ENCODE data around the gene MAPKAPK3.
"Not testable (repeated sequence)": the region's sequence is repeated elsewhere in the genome, so short reads cannot be mapped to it uniquely, and the experiment has no call there.

The MAPKAPK3 gene

DNA sequence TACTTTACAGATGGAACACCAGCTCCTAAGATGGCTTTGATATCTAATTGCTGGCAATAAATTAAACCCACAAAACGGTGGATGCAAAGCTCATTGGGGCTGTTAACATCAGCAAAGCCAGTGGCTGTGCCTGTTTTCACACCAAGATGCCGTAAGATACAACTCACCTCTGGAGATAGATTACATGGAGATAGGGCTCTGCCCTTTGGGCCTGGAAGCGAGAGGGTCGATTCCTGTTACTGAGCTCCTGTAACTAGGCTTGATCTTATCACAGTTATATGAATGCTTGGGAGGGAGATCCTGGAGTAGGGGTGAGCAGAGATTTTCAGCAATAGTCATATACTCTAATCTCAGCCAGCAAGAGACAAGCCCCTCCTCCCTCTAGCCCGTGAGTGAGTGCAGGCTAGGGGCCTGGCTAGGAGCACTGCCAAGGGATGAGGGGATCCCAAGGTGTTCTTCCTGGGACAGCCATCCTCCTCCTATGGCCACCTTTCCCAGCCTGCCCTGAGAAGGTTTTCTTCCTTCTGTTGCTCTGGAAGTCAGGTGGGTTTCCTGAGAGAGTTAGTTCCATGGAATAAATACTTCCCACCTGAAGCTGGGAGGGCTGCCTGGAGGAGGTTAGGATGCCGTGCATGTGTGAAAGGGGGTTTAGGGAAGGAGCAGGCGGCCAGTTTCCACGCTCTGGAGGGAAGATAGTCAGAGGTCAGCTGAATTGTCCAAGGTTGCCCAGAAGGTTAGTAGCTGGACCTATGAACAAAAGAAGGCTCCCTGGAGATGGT, 39.7 kb downstream of the MAPKAPK3 start:
- no peak for DNase-seq (ENCODE audit: low read depth)

- no peak for DNase-seq (ENCODE audit: low read depth)
These were observed 40.5 kb downstream of the MAPKAPK3 start for GRCh38 chr3:50657407-50657806.

GRCh38 chr3:50657816-50658215, 40.9 kb downstream of the MAPKAPK3 start:
- DNase-seq (ENCODE audit: low read depth): no peak

DNA sequence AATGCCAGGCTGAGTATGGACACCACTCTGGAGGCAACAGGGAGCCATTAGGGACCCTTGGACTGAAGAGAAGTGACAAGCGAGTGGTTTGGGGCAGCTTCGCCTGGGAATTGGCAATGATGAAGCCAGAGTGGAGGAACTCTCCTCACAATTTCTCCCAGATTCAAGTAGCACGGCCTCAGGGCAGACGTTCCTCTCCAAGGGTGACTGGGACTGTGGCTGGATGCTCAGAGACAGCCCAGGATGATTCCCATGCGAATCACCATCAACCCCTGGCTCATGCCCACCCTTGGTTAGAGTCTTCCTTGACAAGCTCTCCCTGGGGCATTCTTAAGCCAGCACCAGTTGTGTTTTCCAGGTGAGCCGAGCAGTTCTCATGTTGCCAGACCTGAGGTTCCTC, 41.5 kb downstream of the MAPKAPK3 start:
- DNase-seq (ENCODE audit: low read depth): no peak

DNA sequence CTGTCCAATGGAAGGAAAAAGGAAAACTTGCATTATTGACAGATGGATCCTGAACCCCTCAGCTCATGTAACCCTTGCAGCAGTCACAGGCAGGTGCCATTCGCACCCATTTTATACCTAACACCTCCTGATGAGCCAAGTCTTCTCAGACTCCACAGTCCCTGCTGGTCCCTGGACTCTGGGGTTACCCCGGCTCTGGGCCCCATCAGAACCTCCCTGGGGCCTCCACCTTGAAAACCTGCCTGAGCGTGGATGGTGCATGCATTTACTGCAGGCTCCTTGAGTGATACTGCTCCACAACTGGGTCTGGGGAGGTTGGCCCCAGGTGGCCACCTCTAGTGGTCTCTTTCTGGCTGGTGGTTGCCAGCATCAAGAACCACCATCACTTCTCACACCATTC, 41.9 kb downstream of the MAPKAPK3 start:
- no peak for DNase-seq (ENCODE audit: low read depth)

DNA sequence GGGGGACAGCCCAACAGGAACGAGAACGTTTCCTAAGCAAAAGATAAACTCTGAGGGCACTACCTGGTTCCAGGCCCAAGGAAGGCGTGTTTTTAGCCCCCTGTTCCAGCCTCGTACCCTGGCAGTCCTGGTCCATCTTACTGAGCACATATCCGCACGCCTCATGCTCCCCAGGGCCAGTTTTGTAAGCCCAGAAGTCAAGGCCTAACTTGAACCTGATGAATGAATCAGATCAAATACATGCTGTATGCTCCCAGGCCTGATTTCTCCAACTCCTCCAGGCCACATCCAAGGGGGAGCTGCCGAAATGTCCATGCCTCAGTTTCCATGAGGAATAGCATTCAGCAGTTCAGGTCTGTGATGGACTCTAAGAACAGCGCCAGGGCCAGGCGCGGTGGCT, 43.4 kb downstream of the MAPKAPK3 start:
- DNase-seq (ENCODE audit: low read depth): no peak

GRCh38 chr3:50661321-50661837, 44.4 kb downstream of the MAPKAPK3 start:
- DNase-seq (ENCODE audit: low read depth): no peak

DNA sequence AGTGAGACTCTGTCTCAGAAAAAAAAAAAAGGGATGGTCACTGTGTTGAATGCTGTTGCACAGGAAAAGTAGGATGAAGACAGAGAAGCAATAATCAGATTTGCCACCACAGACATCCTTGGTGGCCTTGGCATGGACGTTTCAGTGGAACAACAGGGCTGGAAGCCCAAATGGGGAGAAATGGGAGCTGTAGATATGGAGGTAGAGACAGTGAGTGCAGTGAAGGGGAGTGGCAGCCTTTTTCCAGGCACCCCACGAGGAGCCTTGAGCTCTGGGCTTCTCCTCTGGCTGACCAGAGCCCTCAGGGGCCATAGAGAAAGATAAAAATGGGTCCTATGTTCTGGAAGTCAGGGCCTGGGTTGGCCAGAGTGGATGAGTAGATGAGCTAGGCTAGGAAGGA, 45.5 kb downstream of the MAPKAPK3 start:
- no peak for DNase-seq (ENCODE audit: low read depth)

- no peak for DNase-seq (ENCODE audit: low read depth)
These were observed 48.3 kb downstream of the MAPKAPK3 start for GRCh38 chr3:50665081-50665840.

DNA sequence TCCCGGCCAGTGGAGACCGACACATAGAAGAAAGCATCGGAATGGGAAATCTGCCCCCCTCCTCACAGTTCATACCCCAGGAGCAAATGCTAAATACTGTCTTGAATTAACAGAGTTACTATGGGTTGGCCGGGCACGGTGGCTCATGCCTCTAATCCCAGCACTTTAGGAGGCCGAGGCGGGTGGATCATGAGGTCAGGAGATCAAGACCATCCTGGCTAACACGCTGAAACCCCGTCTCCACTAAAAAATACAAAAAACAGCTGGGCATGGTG, 48.8 kb downstream of the MAPKAPK3 start:
- not testable (repeated sequence) for DNase-seq (ENCODE audit: low read depth)

DNA sequence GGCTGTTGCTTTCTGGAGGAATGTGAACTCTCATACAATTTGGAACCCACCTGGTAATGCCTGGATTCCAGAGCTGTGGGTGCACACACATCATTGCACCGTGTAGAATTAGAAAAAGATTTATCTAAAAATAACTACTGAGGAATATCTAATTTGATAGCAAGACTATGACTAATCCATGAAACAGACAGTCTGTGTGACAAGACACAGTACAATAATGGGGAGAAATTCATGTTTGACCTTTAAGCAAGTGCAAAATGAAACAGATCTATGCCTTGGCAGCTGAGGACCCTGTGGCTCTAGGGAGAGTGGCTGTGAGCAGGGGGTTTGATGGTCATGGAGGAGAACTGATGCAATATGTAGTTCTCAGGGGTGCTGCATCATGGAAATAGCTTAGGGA, 49.9 kb downstream of the MAPKAPK3 start:
- no peak for DNase-seq (ENCODE audit: low read depth)

- DNase-seq (ENCODE audit: low read depth): no peak
These were observed 54.4 kb downstream of the MAPKAPK3 start for GRCh38 chr3:50671331-50671730.

DNA sequence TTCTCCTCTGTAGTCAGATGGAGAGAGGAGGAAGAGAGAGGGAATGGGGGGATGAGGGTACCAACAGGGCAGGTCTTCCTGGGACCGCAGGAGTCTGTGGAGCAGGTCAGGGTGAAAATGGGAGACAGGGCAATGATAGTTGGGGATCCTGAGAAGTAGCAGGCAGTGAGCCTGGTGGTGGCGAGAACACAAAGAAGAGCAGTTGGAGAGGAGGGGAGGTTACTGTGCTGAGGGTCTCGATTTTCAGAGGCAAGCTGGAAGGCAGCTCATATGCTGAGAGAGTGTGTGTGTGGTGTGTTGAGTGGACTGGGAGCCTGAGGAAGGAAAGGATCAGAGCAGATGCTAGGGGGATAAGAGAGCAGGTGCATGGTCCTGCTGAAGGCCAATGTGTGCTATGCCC, 55.7 kb downstream of the MAPKAPK3 start:
- no peak for DNase-seq (ENCODE audit: low read depth)

GRCh38 chr3:50673931-50674330, 57.0 kb downstream of the MAPKAPK3 start:
- no peak for DNase-seq (ENCODE audit: low read depth)

DNA sequence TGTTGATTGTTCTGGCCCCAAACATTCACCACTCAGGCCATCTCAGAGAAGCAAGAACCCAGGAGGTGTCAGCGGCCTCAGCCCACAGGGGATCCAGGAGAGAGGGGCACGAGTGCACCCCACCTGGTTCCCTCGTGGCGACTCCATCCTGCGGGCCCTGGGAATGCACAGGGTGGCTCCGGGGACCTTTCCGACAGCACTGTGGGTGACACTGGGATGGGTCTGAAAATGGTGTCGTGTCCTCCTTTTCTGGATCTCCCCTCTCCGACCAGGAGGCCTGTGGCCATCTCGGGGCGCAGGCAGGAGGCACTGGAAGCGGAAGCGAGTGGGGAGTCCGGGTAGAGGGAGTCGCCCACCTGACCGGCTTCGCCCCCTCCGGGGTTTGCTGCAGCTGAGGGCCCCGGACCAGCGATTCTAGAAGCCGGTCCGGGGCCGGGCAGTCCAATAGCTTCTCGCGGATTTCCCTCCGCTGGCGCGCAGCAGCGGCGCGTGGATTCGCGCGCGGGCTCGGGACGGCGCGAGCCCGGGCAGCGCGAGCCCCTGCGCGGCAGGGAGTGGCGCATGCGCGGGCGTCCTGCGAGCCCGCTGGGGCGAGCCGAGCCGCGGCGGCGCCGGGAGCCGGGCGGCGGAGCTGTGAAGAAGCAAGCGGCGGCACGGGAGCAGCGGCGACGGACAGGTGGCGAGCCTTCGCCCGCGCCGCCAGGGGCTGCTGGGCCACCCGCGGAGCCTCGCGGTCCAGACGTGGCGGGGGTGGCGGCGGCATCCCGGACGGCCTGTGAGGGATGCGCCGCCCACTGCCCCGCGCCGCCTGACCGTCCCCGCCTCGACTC, 57.6 kb downstream of the MAPKAPK3 start, which contains the start of gene DOCK3:
DOCK3 (plus strand) TSS at position 579 of the 830 bp plus-strand sequence. CDS start 337 bp downstream, outside the sequence.
- DNase-seq (ENCODE audit: low read depth): no peak

- no peak for DNase-seq (ENCODE audit: low read depth)
These were observed 58.5 kb downstream of the MAPKAPK3 start for GRCh38 chr3:50675179-50676030.

DNA sequence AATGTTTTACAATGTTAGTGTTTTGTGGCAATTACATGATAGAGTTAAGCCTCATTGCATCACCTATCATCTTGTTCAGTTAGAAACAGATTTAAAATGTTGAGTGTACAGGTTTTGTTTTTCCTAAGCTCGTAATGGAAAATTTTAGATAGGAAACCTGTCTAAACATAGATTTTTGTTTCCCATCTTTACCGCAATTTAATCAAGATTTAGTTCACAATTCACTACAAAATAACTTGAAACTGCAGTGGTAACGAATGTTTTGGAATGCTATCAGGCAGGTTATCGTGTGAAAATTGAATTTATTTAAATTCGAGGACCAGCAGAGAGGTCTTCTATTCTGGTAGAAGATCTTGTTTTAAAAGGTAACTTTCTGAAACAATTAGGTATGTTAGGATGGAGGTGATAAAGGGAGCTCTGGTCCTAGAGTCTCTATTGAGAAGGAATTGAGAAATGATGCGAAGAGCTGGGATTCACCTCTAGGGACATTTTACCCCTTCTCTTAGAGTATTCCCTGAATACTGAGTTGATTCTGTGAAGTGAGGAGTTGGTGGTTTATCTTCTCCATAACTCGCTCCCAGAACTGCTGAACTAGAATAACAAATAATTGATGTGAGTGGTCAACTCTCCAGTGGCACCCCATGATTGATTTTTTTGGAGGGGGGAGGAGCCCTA, 59.2 kb downstream of the MAPKAPK3 start:
- DNase-seq (ENCODE audit: low read depth): no peak

DNA sequence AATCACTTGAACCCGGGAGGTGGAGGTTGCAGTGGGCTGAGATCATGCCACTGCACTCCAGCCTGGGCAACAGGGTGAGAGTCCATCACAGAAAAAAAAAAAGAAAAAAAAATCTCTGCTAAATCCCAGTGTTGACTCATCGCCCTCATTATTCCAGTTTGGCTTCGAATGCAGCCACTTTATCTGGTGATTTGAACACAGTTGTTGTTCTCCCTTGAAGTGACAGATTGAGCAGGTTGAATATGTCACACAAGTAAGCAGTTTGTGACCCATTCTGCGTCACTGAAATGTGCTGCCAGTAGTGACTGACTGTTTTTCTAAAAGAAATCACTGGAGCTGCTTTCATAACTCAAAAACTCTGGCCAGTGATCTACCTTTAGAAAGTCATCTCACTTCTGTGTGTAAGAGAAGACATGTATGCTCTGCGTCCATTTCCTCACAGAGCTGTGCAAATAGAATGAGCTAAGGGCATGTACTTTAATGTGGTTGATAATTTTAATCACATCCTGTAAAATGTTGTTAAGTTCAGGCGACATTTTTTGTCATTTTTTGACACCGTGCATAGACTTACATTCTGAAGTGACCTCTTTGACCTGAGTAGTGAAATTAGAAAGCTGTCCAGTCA, 70.3 kb downstream of the MAPKAPK3 start:
- no peak for DNase-seq (ENCODE audit: low read depth)

DNA sequence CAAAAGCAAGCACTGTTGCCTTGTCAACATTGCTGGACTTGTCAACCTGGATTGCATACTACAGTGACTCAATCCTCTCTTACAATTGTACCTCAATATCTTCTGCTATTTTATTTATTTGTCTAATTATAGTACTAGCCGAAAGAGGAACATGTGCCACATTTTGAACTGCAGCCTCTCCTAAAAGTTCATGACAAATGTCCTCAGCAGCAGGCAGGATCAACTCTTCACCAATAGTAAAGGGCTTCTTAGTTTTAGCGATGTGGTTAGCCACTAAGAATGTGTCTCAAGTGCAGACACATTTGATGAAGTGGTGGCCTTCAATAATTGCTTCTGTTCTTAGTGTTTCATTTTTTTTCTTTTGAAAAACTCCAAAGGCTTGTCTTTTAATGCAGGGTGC, 71.0 kb downstream of the MAPKAPK3 start:
- no peak for DNase-seq (ENCODE audit: low read depth)

DNA sequence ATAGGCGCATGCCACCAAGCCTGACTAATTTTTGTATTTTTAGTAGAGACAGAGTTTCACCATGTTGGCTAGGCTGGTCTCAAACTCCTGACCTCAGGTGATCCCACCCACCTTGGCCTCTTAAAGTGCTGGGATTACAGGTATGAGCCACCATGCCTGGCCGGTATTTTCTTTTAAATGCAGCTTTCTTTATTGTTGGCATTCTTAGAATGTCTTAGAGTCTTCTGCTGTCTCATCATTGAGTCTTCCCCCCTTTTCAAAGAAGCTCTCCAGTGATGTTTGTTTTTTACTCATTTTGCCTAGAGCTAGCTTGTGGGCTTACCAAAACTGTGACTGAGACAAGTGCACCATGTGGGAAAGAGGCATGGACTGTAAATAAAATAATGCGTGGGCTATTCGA, 71.7 kb downstream of the MAPKAPK3 start:
- DNase-seq (ENCODE audit: low read depth): not testable (repeated sequence)

GRCh38 chr3:50689558-50689957, 72.6 kb downstream of the MAPKAPK3 start:
- no peak for DNase-seq (ENCODE audit: low read depth)

Measured in CMK (cell line).